ENCODE measurements around the gene MAFB.

DNA sequence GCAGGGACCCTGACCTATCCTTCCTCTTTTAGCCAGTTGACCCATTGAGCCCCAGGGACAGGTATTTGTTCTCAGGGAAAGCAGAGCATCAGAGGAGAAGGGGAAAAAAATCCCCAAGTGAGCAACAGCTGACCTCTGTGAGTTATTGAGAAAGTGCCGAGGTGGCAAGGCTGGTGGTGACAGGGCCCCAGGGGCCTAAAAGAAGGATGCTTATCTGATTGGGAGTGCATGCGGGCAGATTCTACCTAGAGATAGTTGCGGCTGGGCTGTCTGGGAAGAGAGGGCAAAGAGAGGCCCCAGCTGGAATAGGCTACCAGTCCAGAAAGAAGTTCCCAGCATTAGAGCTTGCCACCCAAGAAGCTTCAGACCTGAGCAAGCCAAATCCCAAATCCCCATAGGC is 26.5 kb upstream of the MAFB start:
- TF ChIP-seq, protein P1, sequence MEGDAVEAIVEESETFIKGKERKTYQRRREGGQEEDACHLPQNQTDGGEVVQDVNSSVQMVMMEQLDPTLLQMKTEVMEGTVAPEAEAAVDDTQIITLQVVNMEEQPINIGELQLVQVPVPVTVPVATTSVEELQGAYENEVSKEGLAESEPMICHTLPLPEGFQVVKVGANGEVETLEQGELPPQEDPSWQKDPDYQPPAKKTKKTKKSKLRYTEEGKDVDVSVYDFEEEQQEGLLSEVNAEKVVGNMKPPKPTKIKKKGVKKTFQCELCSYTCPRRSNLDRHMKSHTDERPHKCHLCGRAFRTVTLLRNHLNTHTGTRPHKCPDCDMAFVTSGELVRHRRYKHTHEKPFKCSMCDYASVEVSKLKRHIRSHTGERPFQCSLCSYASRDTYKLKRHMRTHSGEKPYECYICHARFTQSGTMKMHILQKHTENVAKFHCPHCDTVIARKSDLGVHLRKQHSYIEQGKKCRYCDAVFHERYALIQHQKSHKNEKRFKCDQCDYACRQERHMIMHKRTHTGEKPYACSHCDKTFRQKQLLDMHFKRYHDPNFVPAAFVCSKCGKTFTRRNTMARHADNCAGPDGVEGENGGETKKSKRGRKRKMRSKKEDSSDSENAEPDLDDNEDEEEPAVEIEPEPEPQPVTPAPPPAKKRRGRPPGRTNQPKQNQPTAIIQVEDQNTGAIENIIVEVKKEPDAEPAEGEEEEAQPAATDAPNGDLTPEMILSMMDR (conservative IDR thresholded peaks at IDR 0.05; ENCODE audit: low read length) = no peak
- TF ChIP-seq EZH2phosphoT487 (IDR thresholded peaks at IDR 0.05; ENCODE audit: borderline replicate concordance, low read depth, low read length) = no peak
